ENCODE measurements around the gene CNTN6.
"Not testable (repeated sequence)": the region's sequence is repeated elsewhere in the genome, so short reads cannot be mapped to it uniquely, and the experiment has no call there.

CNTN6 gene

GRCh38 chr3:1380926-1381646 is 288.3 kb downstream of the CNTN6 start:
- no peak for TF ChIP-seq EZH2phosphoT487 (IDR thresholded peaks at IDR 0.05; ENCODE audit: borderline replicate concordance, low read length)
- TF ChIP-seq CTCF (IDR thresholded peaks at IDR 0.05; ENCODE audit: low read depth, low read length, poor library complexity, severe bottlenecking) = no peak
- Histone ChIP-seq H3K4me2 (ENCODE audit: low read length) (peak overlapping the region; percentile 63), H3K79me2 (ENCODE audit: control insufficient read depth, low read length) (no peaks in the 10 kb centered on the region), H3K9me3 (ENCODE audit: control insufficient read depth, insufficient read depth, low read length) (no peaks in the 10 kb centered on the region), H3K27me3 (ENCODE audit: control insufficient read depth, low read length) (no peaks in the 10 kb centered on the region), H3K36me3 (ENCODE audit: control insufficient read depth, low read length) (no peaks in the 10 kb centered on the region), H3K9me2 (replicated peaks; ENCODE audit: control insufficient read depth, low read length) (no peaks in the 10 kb centered on the region), H4K20me1 (ENCODE audit: control insufficient read depth, insufficient read depth, low read depth, low read length) (no peaks in the 10 kb centered on the region), H3K4me3 (ENCODE audit: low read length) (peak overlapping the region; percentile 61), H3F3A (ENCODE audit: control insufficient read depth, insufficient read depth) (peaks cover 6% of the 10 kb centered on the region; the same call in 1 of the 2 replicates), H3K4me1 (ENCODE audit: control insufficient read depth, low read length) (peaks cover 28% of the 10 kb centered on the region), H3K27ac (ENCODE audit: low read depth, low read length) (peak overlapping the region; percentile 75)

GRCh38 chr3:1381647-1382036 is 288.8 kb downstream of the CNTN6 start:
- Histone ChIP-seq H3K9me3 (ENCODE audit: control insufficient read depth, insufficient read depth, low read length) (no peaks in the 10 kb centered on the region), H3K4me1 (ENCODE audit: control insufficient read depth, low read length) (peaks cover 28% of the 10 kb centered on the region), H3K79me2 (ENCODE audit: control insufficient read depth, low read length) (no peaks in the 10 kb centered on the region), H3K27me3 (ENCODE audit: control insufficient read depth, low read length) (no peaks in the 10 kb centered on the region), H4K20me1 (ENCODE audit: control insufficient read depth, insufficient read depth, low read depth, low read length) (no peaks in the 10 kb centered on the region), H3K36me3 (ENCODE audit: control insufficient read depth, low read length) (no peaks in the 10 kb centered on the region), H3K9me2 (replicated peaks; ENCODE audit: control insufficient read depth, low read length) (no peaks in the 10 kb centered on the region), H3F3A (ENCODE audit: control insufficient read depth, insufficient read depth) (peaks cover 6% of the 10 kb centered on the region; the same call in 1 of the 2 replicates), H3K4me2 (ENCODE audit: low read length) (peak overlapping the region; percentile 63), H3K27ac (ENCODE audit: low read depth, low read length) (peak overlapping the region; percentile 75), H3K4me3 (ENCODE audit: low read length) (peak overlapping the region; percentile 61)
- TF ChIP-seq EZH2phosphoT487 (IDR thresholded peaks at IDR 0.05; ENCODE audit: borderline replicate concordance, low read length) = no peak
- no peak for TF ChIP-seq CTCF (IDR thresholded peaks at IDR 0.05; ENCODE audit: low read depth, low read length, poor library complexity, severe bottlenecking)

- not testable (repeated sequence) for H3K4me3 ChIP-seq (ENCODE audit: low read length); H3K4me2 ChIP-seq (ENCODE audit: low read length); H3K27me3 ChIP-seq (ENCODE audit: control insufficient read depth, low read length); H3K79me2 ChIP-seq (ENCODE audit: control insufficient read depth, low read length); H3K9me3 ChIP-seq (ENCODE audit: control insufficient read depth, insufficient read depth, low read length); H3K9me2 ChIP-seq (replicated peaks; ENCODE audit: control insufficient read depth, low read length); H3K36me3 ChIP-seq (ENCODE audit: control insufficient read depth, low read length); H3K27ac ChIP-seq (ENCODE audit: low read depth, low read length); H3K4me1 ChIP-seq (ENCODE audit: control insufficient read depth, low read length); H3F3A ChIP-seq (ENCODE audit: control insufficient read depth, insufficient read depth); H4K20me1 ChIP-seq (ENCODE audit: control insufficient read depth, insufficient read depth, low read depth, low read length)
These were observed 294.6 kb downstream of the CNTN6 start for GRCh38 chr3:1387396-1387905.

GRCh38 chr3:1394188-1394587 is 301.4 kb downstream of the CNTN6 start:
- H3K4me3 ChIP-seq (ENCODE audit: low read length) = no peak overlapping the region
- no peaks in the 10 kb centered on the region for H3F3A ChIP-seq (ENCODE audit: control insufficient read depth, insufficient read depth)
- no peaks in the 10 kb centered on the region for H3K27me3 ChIP-seq (ENCODE audit: control insufficient read depth, low read length)
- no peaks in the 10 kb centered on the region for H3K9me2 ChIP-seq (replicated peaks; ENCODE audit: control insufficient read depth, low read length)
- H3K4me1 ChIP-seq (ENCODE audit: control insufficient read depth, low read length) = no peaks in the 10 kb centered on the region
- H3K9me3 ChIP-seq (ENCODE audit: control insufficient read depth, insufficient read depth, low read length) = no peaks in the 10 kb centered on the region
- H3K36me3 ChIP-seq (ENCODE audit: control insufficient read depth, low read length) = no peaks in the 10 kb centered on the region
- no peak overlapping the region for H3K4me2 ChIP-seq (ENCODE audit: low read length)
- no peaks in the 10 kb centered on the region for H3K79me2 ChIP-seq (ENCODE audit: control insufficient read depth, low read length)
- no peaks in the 10 kb centered on the region for H4K20me1 ChIP-seq (ENCODE audit: control insufficient read depth, insufficient read depth, low read depth, low read length)
- no peak for TF ChIP-seq EZH2phosphoT487 (IDR thresholded peaks at IDR 0.05; ENCODE audit: borderline replicate concordance, low read length)
- no peak for TF ChIP-seq CTCF (IDR thresholded peaks at IDR 0.05; ENCODE audit: low read depth, low read length, poor library complexity, severe bottlenecking)
- H3K27ac ChIP-seq (ENCODE audit: low read depth, low read length) = no peak overlapping the region
